ENCODE results near the gene MTPN.

- no peak for TF ChIP-seq SUZ12 (IDR thresholded peaks at IDR 0.05; ENCODE audit: extremely low read depth, insufficient read depth, insufficient read length)
- TF ChIP-seq ZNF274 (IDR thresholded peaks at IDR 0.05; ENCODE audit: low read depth, low read length), result no peak
- no peak for TF ChIP-seq YY1 (IDR thresholded peaks at IDR 0.05; ENCODE audit: insufficient read depth, insufficient read length)
Measured at GRCh38 chr7:135942614-135943013, 34.5 kb downstream of the MTPN start.
